GM12878 (cell line): ENCODE results near the gene M1AP. TPM values are rescaled to one million over a fixed set of nuclear protein-coding genes. Genes with fewer than 3 reads are reported as not detected.

Source experiments
- CBFB ChIP-seq: IDR thresholded peaks from 2 replicates; pipeline ENCODE4 v1.6.1; 2016; ENCODE audit warnings: antibody characterized with exemption, low read depth
- E2F4 ChIP-seq: IDR thresholded peaks from 2 replicates; pipeline ENCODE4 v1.6.1; 2012; ENCODE audit warnings: low read depth, low read length, improper control_type of control experiment
- EED ChIP-seq: sonication (generic); IDR thresholded peaks from 2 replicates; pipeline ENCODE4 v1.6.1; 2016; ENCODE audit warnings: antibody characterized with exemption, low read depth
- ELK1 ChIP-seq: IDR thresholded peaks from 2 replicates; pipeline ENCODE4 v1.6.1; 2012; ENCODE audit warnings: low read depth, low read length, improper control_type of control experiment
- EZH2 ChIP-seq: IDR thresholded peaks from 2 replicates; pipeline ENCODE4 v1.6.1; 2012; ENCODE audit warnings: low read depth, mild to moderate bottlenecking, control low read depth, inconsistent platforms, low read length, borderline replicate concordance; ENCODE audit not compliant: control insufficient read depth
- FOXM1 ChIP-seq: IDR thresholded peaks from 2 replicates; pipeline ENCODE4 v1.6.1; 2012; ENCODE audit warnings: low read depth, mild to moderate bottlenecking, inconsistent platforms, low read length, moderate library complexity
- IKZF1 ChIP-seq: fragments of 450-650 bp; conservative IDR thresholded peaks from 2 replicates; pipeline ENCODE4 v1.6.1; 2017; ENCODE audit warnings: antibody characterized with exemption, mild to moderate bottlenecking
- LARP7 ChIP-seq: fragments of 450-650 bp; IDR thresholded peaks from 2 replicates; pipeline ENCODE4 v1.6.1; 2017; ENCODE audit warnings: mild to moderate bottlenecking
- NKRF ChIP-seq: fragments of 450-650 bp; conservative IDR thresholded peaks from 2 replicates; pipeline ENCODE4 v1.6.1; 2017; ENCODE audit warnings: mild to moderate bottlenecking, moderate library complexity
- PAX5 ChIP-seq: IDR thresholded peaks from 2 replicates; pipeline ENCODE4 v1.6.1; 2011; ENCODE audit warnings: low read depth, low read length, borderline replicate concordance
- RAD21 ChIP-seq: IDR thresholded peaks from 2 replicates; pipeline ENCODE4 v1.6.1; 2011; ENCODE audit warnings: mild to moderate bottlenecking, low read depth, low read length, moderate library complexity; ENCODE audit not compliant: insufficient read depth
- REST ChIP-seq: IDR thresholded peaks from 2 replicates; pipeline ENCODE4 v1.6.1; 2012; ENCODE audit warnings: mild to moderate bottlenecking, low read depth, low read length
- SIX5 ChIP-seq: IDR thresholded peaks from 2 replicates; pipeline ENCODE4 v1.6.1; 2011; ENCODE audit warnings: mild to moderate bottlenecking, low read depth, low read length, moderate library complexity; ENCODE audit not compliant: severe bottlenecking
- SMAD1 ChIP-seq: fragments of 450-650 bp; IDR thresholded peaks from 2 replicates; pipeline ENCODE4 v1.6.1; 2018; ENCODE audit warnings: mild to moderate bottlenecking, low read depth; ENCODE audit not compliant: partially characterized antibody
- TCF3 ChIP-seq: IDR thresholded peaks from 2 replicates; pipeline ENCODE4 v1.6.1; 2012; ENCODE audit warnings: low read depth, mild to moderate bottlenecking, low read length, borderline replicate concordance; ENCODE audit not compliant: insufficient read depth
- YBX1 ChIP-seq: fragments of 450-650 bp; IDR thresholded peaks from 2 replicates; pipeline ENCODE4 v1.6.1; 2016; ENCODE audit warnings: antibody characterized with exemption
- ZBED1 ChIP-seq: IDR thresholded peaks from 2 replicates; pipeline ENCODE4 v1.6.1; 2016; ENCODE audit warnings: borderline replicate concordance
- ZBTB33 ChIP-seq: fragments of 450-650 bp; IDR thresholded peaks from 2 replicates; pipeline ENCODE4 v1.6.1; 2017; ENCODE audit warnings: mild to moderate bottlenecking
- ZNF24 ChIP-seq: fragments of 450-650 bp; IDR thresholded peaks from 2 replicates; pipeline ENCODE4 v1.6.1; 2017; ENCODE audit warnings: antibody characterized with exemption, mild to moderate bottlenecking
- ZNF384 ChIP-seq: IDR thresholded peaks from 2 replicates; pipeline ENCODE4 v1.6.1; 2012; ENCODE audit warnings: low read depth, mild to moderate bottlenecking, low read length, improper control_type of control experiment, borderline replicate concordance
- polyA plus RNA-seq, 11 experiments: library from polyadenylated mRNA; depleted of rRNA in 4 of 11; unstranded in 6 of 11; stranded (reverse) in 5 of 11; fragments of >200 nt; fragmentation: Nextera tagmentation in 4 of 11; fragmentation: Illumina TruSeq in 1 of 11; extraction: Ambion mirVana in 4 of 11; extraction: Trizol in 1 of 11; gene quantifications; 1 replicate in 1 of 11; 2 replicates in 10 of 11; pipeline versions ENCODE4 v1.2.1 to v1.2.3, GENCODE V29; 2011 to 2016; ENCODE audit warnings: inconsistent platforms in 2 of 11, missing spikeins in 2 of 11, low read depth in 1 of 11
- total RNA-seq, 4 experiments: library from RNA; depleted of rRNA in 3 of 4; stranded (reverse); fragments of >200 nt in 3 of 4; fragmentation: Illumina TruSeq in 1 of 4; extraction: Trizol in 1 of 4; gene quantifications; 2 replicates each; pipeline versions ENCODE4 v1.2.1 to v1.2.3, GENCODE V29; 2013 to 2021

Gene M1AP
- total and polyA plus RNA-seq, 10 of the 15 experiments (the other 5 are each of a cell fraction or from before 2014, with no cell fraction given) = 0.04 to 0.32 (median 0.16) TPM; not detected in 4

- TF ChIP-seq NKRF = no peak
- TF ChIP-seq LARP7 = no peak
- no peak for TF ChIP-seq CBFB
- peak; percentile 68; the same call in 1 of the 2 replicates for TF ChIP-seq TCF3
- TF ChIP-seq IKZF1 = peak; percentile 62
- TF ChIP-seq ELK1 = no peak
- no peak for TF ChIP-seq E2F4
- TF ChIP-seq RAD21 = no peak
- no peak for TF ChIP-seq FOXM1
- no peak for TF ChIP-seq PAX5
- TF ChIP-seq YBX1 = no peak
- TF ChIP-seq SIX5 = no peak
- TF ChIP-seq REST = no peak
- peak; percentile 85 for TF ChIP-seq EED
- no peak for TF ChIP-seq ZBTB33
- no peak for TF ChIP-seq EZH2
- no peak for TF ChIP-seq ZNF24
- TF ChIP-seq ZNF384 = no peak
- no peak for TF ChIP-seq ZBED1
- TF ChIP-seq SMAD1 = no peak
These were observed 70.7 kb downstream of the M1AP start (continued) for GRCh38 chr2:74577448-74577847.
